Astrocyte of the cerebellum (primary cell): Measurements from ENCODE around the gene ACOT8.
A peak's percentile ranks its signal among the peaks of the same experiment; 100 is the strongest.
"Not testable (repeated sequence)": the region's sequence is repeated elsewhere in the genome, so short reads cannot be mapped to it uniquely, and the experiment has no call there.

Experiments used
- DNase-seq: peaks from one replicate; pipeline ENCODE4 v3.0.0-alpha.2; 2011; ENCODE audit warnings: low read depth
- H3K4me3 ChIP-seq: 2 replicates; pipeline ENCODE4 v1.5.1; 2011; ENCODE audit warnings: mild to moderate bottlenecking, low read depth, low read length, moderate library complexity
- in situ Hi-C: cut with HindIII; loops from 2 replicates; pipeline ENCODE4 v1.10.0; 2017; ENCODE audit warnings: low sequenced_read_pairs
- TF ChIP-seq, protein P1 (sequence below): IDR thresholded peaks from 2 replicates; pipeline ENCODE4 v1.5.1; 2012; ENCODE audit warnings: low read length, low read depth, moderate library complexity, mild to moderate bottlenecking; ENCODE audit errors: missing control alignments

Gene ACOT8

DNA sequence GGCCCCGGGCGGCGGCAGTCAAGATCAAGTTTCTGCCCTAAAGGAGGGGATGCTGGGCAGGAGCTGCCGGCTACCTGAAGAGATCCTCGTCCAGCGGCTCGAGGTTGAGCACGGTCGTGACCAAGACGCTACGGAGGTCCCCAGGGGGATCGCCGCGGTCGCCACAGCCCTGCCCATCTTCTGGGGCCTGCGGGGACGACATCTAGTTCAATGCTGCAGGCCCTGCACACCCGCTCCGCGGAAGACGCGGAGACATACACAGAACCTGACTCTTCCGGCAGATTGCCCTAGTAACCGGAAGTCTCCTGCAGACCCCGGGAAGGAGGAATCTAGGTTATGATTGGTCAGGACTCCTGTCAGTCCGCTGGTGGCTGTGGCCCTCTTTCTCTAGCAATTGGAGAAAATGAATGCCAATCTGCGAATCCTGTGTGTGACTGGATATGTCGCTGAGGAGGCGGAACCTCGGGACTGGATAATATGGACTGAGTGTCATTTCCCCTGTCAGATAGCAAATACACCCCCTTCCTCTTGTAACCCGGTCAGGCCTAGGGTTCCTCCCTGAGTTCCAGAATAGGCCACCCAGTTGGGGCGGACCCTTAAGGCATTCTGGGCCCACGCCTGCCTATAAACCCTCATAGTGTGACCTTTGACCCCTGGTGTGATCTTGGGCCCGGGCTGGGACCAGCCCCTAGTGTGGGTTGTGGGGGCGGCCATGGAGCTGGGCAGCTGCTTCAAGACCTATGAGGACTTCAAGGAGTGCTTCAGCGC lies at the start of gene ACOT8, which contains the start of gene ZSWIM3:
Gene ACOT8 (minus strand): TSS at position 279 of the 768 bp plus-strand sequence. CDS start 77 bp downstream, at position 202.
Gene ZSWIM3 (plus strand): TSS at position 501 of the 768 bp plus-strand sequence. CDS start 212 bp downstream, at position 713.
- peak; percentile 100 for DNase-seq
- peak within 1 kb of the TSS; percentile 73 for H3K4me3 ChIP-seq
- TF ChIP-seq, protein P1, sequence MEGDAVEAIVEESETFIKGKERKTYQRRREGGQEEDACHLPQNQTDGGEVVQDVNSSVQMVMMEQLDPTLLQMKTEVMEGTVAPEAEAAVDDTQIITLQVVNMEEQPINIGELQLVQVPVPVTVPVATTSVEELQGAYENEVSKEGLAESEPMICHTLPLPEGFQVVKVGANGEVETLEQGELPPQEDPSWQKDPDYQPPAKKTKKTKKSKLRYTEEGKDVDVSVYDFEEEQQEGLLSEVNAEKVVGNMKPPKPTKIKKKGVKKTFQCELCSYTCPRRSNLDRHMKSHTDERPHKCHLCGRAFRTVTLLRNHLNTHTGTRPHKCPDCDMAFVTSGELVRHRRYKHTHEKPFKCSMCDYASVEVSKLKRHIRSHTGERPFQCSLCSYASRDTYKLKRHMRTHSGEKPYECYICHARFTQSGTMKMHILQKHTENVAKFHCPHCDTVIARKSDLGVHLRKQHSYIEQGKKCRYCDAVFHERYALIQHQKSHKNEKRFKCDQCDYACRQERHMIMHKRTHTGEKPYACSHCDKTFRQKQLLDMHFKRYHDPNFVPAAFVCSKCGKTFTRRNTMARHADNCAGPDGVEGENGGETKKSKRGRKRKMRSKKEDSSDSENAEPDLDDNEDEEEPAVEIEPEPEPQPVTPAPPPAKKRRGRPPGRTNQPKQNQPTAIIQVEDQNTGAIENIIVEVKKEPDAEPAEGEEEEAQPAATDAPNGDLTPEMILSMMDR, result no peak
- in situ Hi-C loops, result no loop called here

DNA sequence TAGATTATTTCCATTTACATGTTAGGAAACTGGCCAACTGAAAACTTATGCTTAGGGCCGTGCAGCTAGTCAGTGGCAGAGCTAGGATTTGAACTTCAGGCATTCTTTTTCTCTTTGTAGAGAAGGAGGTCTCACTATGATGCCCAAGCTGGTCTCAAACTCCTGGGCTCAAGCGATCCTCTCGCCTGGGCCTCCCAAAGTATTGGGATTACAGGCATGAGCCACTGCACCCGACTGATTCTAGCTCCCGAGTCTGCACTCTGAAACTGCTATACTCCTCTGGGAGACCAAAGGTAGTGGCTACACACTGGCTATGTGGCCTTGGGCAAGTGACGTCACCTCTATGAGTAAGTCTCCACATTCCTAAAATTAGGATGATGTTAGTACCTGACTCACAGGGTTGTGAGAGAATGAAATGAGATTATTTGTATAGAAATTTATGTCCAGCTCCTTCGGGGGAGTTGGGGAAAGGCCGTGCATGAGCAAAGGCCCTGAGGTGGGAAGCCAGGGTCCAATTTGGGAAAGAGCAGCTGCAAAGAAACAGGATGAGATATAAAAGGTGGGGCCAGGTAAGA lies 48.4 kb upstream of the ACOT8 start:
- in situ Hi-C loops, result no loop called here
- H3K4me3 ChIP-seq, result no peak overlapping the region
- DNase-seq, result no peak
- TF ChIP-seq, protein P1, result no peak

DNA sequence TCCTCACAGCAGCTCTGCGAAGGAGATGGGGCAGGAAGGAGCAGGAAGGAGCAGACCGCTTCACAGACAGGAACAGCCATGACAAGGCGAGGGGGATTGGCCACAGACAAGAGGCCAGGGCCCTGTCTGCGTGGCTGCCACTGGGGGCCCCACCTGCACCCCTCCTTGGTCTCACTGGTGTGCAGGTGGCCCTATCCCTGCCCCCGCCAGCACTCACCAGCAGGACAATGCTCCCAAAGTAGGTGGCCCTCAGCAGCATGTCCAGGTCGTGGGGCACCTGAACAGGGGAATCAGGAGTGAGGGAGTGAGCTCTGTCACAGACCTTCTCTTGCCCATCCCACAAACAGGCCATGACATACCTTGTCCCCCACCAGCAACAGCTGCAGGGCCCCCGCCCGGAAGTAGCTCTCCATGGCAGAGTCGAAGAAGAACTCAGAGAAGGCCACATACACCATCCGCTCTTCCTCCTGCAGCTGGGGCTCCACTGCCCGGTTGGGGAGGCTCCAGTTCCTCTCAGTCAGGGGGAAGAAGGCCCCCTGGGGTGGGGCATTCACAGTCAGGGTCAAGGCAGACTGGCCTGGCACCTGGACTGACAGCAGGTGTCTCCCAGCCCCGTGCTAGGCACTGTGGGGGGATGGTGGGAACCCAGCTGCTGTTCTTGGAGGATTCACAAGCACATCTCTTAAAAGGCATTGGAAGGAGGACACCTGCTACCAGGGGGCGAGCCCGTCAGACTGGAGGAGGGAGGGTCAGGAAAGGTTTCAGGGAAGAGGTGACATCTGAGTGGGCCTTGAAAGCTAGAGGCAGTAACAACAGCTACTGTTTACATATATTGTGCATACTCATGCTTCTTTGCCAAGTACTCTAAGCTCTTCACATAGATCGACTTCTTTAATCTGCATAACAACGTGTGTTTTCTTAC lies 47.7 kb upstream of the ACOT8 start:
- in situ Hi-C loops, result no loop called here

DNA sequence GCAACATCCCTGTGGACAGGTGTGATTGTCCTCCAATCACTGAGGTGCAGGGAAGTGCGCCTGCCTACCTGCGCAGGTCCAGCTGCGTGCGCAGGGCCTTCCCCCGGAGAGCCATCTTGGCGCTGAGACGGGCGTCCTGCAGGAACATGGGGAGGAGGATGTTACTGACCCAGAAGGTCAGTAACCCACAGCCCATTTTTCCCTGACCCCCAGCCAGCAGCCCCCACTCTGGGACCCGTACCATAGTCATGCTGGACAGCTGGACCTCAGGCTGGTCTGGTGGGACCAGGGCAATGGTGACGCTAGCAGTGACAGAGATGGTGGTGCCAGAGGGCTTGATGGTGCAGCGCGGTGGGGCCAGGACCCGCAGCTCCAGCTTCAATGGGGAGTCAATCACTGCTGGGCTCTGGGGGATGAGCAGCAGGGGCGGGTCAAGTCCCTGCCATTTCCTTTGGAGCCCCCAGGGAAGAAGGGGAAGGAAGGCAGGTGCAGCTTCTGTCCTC lies 45.1 kb upstream of the ACOT8 start:
- TF ChIP-seq, protein P1, result no peak
- in situ Hi-C loops, result no loop called here
- no peak for DNase-seq
- H3K4me3 ChIP-seq, result no peak overlapping the region

More for the DNA sequence above, 47.7 kb upstream of the ACOT8 start:
- H3K4me3 ChIP-seq, result no peak overlapping the region
- TF ChIP-seq, protein P1, result no peak
- no peak for DNase-seq

DNA sequence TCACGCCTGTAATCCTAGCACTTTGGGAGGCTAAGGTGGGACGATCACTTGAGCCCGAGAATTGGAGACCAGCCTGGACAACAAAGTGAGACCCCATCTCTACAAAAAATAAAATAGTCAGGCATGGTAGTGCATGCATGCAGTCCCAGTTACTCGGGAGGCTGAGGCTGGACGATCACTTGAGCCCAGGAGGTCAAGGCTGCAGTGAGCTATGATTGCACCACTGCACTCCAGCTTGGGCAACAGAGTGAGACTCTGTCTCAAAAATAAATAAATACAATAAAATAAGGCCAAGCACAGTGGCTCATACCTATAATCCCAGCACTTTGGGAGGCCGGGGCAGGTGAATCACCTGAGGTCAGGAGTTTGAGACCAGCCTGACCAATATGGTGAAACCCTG lies 44.1 kb upstream of the ACOT8 start:
- in situ Hi-C loops, H3K4me3 ChIP-seq, DNase-seq: not testable (repeated sequence)

DNA sequence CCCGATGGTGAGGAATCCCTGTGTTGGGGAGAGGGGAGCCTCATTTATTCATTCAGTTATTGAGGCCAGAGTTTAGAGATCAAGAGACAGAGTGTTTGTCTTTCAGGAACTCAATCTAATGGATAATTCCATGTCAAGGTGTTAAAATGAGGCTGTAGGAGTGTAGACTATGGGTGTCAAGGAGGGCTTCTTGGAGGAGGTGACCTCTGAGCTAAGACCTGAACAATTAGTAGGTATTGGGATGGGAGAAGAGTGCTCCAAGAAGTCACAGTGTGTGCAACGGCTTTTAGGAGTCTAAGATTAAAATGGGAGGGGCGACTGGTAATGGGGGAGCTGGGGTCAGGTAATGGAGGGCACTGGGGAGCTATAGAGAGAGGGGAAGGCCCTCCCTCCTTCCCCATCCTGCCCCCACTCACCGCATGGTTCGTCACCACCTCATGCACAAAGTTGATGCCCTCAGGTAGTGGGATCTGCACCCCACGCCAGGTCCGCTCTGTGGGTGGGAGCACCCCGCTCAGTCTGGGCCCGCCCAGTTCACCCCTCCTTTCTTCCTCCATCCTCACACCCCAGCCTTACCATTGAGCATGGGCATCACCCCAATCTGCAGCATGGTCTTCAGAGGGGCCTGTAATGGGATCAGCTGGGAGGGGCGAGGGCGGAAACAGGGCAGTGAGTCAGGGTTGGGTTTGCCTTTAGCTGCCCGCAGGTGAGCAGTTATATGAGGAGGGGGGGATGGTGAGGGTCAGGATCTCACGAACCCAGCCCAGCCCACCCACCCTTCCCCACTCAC lies 42.0 kb upstream of the ACOT8 start:
- in situ Hi-C loops, result no loop called here
- H3K4me3 ChIP-seq, result no peak overlapping the region
- TF ChIP-seq, protein P1, result no peak
- no peak for DNase-seq
